Gastrocnemius medialis (tissue), 4 donors: ENCODE results near the gene RAPSN.

Experiments
- POLR2A ChIP-seq, 2 donors: fragments of 450-650 bp; IDR thresholded peaks; one replicate each; pipeline ENCODE4 v1.6.1; 2017; ENCODE audit warnings: antibody characterized with exemption in 2 of 2, mild to moderate bottlenecking in 2 of 2, moderate library complexity in 2 of 2
- TF ChIP-seq, protein P1 (sequence below), 5 experiments: fragments of 450-650 bp in 3 of 5; fragments of 200-600 bp in 2 of 5; sonication (generic) in 2 of 5; IDR thresholded peaks in 4 of 5; conservative IDR thresholded peaks in 1 of 5; 1 replicate in 4 of 5; 2 replicates in 1 of 5; pipeline ENCODE4 v1.5.1; 2016 to 2019; ENCODE audit warnings: antibody characterized with exemption in 5 of 5, mild to moderate bottlenecking in 3 of 5, moderate library complexity in 3 of 5

DNA sequence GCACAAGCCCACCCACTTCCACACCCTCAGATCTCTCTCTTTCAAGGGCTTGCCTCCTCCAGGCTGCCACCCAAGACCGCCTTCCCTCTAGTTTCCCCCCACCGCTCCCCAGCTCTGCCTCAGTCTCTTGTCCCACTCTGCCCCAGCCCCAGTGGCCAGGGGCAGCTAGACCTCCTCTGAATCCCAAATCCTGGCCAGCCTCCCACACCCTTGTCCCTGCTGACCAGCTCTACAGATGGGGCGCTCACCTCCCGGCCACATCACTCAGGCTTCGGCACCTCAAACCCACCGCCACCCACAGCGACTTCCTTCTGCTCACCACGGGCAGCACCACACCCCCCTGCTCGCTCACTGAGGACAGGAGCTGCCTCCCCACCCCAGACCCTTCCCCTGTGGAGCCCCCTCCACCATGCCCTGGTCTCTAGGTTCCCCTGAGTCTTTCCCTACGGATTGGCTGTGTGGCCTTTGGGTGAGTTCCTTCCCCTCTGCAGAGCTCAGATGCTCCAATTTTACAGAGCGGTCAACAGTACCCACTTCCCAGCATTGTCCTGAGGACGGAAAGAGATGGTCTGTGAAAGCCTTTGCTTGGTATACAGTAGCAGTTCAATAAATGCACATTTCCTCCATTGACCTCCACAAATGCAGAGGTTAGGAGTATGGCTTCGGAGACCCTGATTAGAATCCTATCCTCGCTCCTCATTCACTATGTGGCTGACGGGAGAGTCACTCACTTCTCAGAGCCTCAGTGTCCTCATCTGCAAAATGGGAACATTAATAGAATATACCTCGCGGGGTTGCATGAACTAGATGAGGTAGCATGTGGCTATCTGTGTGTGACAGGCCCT lies 59.1 kb downstream of the RAPSN start:
- TF ChIP-seq, protein P1, sequence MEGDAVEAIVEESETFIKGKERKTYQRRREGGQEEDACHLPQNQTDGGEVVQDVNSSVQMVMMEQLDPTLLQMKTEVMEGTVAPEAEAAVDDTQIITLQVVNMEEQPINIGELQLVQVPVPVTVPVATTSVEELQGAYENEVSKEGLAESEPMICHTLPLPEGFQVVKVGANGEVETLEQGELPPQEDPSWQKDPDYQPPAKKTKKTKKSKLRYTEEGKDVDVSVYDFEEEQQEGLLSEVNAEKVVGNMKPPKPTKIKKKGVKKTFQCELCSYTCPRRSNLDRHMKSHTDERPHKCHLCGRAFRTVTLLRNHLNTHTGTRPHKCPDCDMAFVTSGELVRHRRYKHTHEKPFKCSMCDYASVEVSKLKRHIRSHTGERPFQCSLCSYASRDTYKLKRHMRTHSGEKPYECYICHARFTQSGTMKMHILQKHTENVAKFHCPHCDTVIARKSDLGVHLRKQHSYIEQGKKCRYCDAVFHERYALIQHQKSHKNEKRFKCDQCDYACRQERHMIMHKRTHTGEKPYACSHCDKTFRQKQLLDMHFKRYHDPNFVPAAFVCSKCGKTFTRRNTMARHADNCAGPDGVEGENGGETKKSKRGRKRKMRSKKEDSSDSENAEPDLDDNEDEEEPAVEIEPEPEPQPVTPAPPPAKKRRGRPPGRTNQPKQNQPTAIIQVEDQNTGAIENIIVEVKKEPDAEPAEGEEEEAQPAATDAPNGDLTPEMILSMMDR (IDR thresholded peaks at IDR 0.05 in 4 of 5, conservative IDR thresholded peaks at IDR 0.05 in 1 of 5), result no peak
- no peak for TF ChIP-seq POLR2A (IDR thresholded peaks at IDR 0.05)
